K562 treated with DMSO at 1 percent for 4 hours (cell line): ENCODE data around the gene ZC3H12A. TPM values are rescaled to one million over a fixed set of nuclear protein-coding genes. Genes with fewer than 3 reads are reported as not detected.

Source experiments
- total RNA-seq: library from RNA; unstranded; fragments of 300-600 nt; gene quantifications from 2 replicates; pipeline ENCODE4 v1.2.3, GENCODE V29; 2022; ENCODE audit not compliant: insufficient read depth

The ZC3H12A gene
- total RNA-seq = 7.6 and 14.4 TPM in 2 replicates

GRCh38 chr1:37474046-37474696 is at the start of gene ZC3H12A:
Gene ZC3H12A (plus strand): TSS chr1:37474580. CDS start chr1:37475497, 917 bp downstream.

GRCh38 chr1:37514350-37515184 is 40.2 kb downstream of the ZC3H12A start, which contains the start of gene MEAF6:
Gene MEAF6 (minus strand): TSS chr1:37514766. CDS start chr1:37514746, 20 bp downstream.

Other genes with a start within 250 kb of the ZC3H12A start
- gene MEAF6, start 40.2 kb downstream of the ZC3H12A start, total RNA-seq = 41.3 and 63.6 TPM in 2 replicates
- gene SNIP1, start 79.7 kb downstream of the ZC3H12A start, total RNA-seq = 8.8 and 11.5 TPM in 2 replicates
- 0.97 and 1.9 TPM in 2 replicates for gene DNALI1, start 82.4 kb downstream of the ZC3H12A start, total RNA-seq
- 80.0 and 87.8 TPM in 2 replicates for gene GNL2, start 121.4 kb downstream of the ZC3H12A start, total RNA-seq
- gene RSPO1, start 160.3 kb downstream of the ZC3H12A start, total RNA-seq = not detected in 2 replicates
- 61.6 and 73.4 TPM in 2 replicates for gene CDCA8, start 217.9 kb downstream of the ZC3H12A start, total RNA-seq